GM19468 (cell line): ENCODE results near the gene MRC2.

ENCODE experiments used
- ATAC-seq: cut with Tn5 transposase; IDR thresholded peaks from one replicate; pipeline ENCODE4 v1.9.1; 2021; ENCODE audit warnings: mild to moderate bottlenecking, moderate library complexity, moderate number of reproducible peaks; ENCODE audit not compliant: unreplicated experiment; ENCODE audit errors: extremely low read depth

MRC2 gene

GRCh38 chr17:62739645-62740388 lies 112.3 kb downstream of the MRC2 start:
- no peak for ATAC-seq

GRCh38 chr17:62741290-62741689 lies 113.8 kb downstream of the MRC2 start:
- ATAC-seq: no peak
